ENCODE results near the gene NLRP1.

DNA sequence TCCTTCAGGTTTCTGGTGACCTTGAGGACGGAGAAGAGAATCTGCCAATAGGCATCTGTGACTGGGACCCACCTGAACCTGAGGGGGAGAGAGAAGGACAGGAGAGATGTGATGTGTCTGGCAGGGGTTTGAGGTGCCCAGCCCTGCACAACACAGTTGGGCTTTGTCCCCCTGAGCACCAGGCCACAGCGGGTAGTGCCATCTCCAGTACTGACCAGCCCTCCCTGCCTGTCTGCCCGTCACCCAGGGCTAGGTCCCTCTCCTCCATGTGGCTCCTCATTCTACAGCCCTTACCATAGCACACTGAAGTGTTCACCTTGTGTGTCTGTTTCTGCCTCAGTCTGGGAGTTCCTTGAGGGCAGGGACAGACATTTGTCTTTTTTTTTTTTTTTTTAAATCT lies 30.8 kb downstream of the NLRP1 start:
- TF ChIP-seq EZH2 (IDR thresholded peaks at IDR 0.05; ENCODE audit: insufficient read depth, poor library complexity, severe bottlenecking) (no peak), EZH2phosphoT487 (IDR thresholded peaks at IDR 0.05; ENCODE audit: insufficient read depth, low read depth) (no peak)

Measured in GM23248 (cell line).